HepG2 (cell line): ENCODE data around the gene CD2AP. TPM values are rescaled to one million over a fixed set of nuclear protein-coding genes. Genes with fewer than 3 reads are reported as not detected.

Experiments
- ATAC-seq: fragments of 200-7000 bp; cut with Tn5 transposase; 3 replicates; pipeline ENCODE4 v1.9.1; 2020; ENCODE audit warnings: mild to moderate bottlenecking, moderate library complexity
- BruUV-seq: library from RNA; stranded (reverse); fragments of 400-500 nt; replicated peaks from 2 replicates; lab custom pipeline; 2021; lab: Mats Ljungman, UMichigan
- CTCF ChIA-PET: fragments of 300-600 bp; formaldehyde crosslinking; extraction: SDS; loops from one replicate; lab custom pipeline; 2021; ENCODE audit warnings: low total read pairs, inconsistent platforms, low intra/inter-chr PET ratio; lab: Yijun Ruan, JAX
- POLR2A ChIA-PET: fragments of 350-600 bp; sonication (Branson Sonifier 250); formaldehyde crosslinking; loops from one replicate; lab custom pipeline; 2020; ENCODE audit warnings: antibody characterized with exemption, inconsistent platforms; lab: Yijun Ruan, JAX
- DNase-seq: peaks from one replicate; pipeline ENCODE4 v3.0.0-alpha.2; 2015; ENCODE audit warnings: low spot score
- FAIRE-seq: peaks from 3 replicates; lab custom pipeline; 2011; peaks lifted over from hg19 to GRCh38; lab: Jason Lieb, UNC
- H2AFZ ChIP-seq: one replicate; pipeline ENCODE4 v1.6.1; 2011; ENCODE audit warnings: low read length, inconsistent platforms
- H3K27ac ChIP-seq: fragments of 300-600 bp; 3 replicates; pipeline ENCODE4 v1.8.0; 2011; ENCODE audit warnings: mixed run types, mild to moderate bottlenecking, mixed read lengths, low read length, inconsistent platforms; ENCODE audit not compliant: insufficient read depth; ENCODE audit errors: extremely low read length
- H3K27me3 ChIP-seq, 2 experiments: fragments of 200-600 bp in 1 of 2; 2 replicates in 1 of 2; 3 replicates in 1 of 2; pipeline versions ENCODE4 v1.6.0 to v1.8.0; 2011; ENCODE audit warnings: low read length in 2 of 2, mild to moderate bottlenecking in 2 of 2, moderate library complexity in 2 of 2, inconsistent platforms in 1 of 2; ENCODE audit not compliant: insufficient read depth in 2 of 2, control insufficient read depth in 1 of 2
- H3K36me3 ChIP-seq, 2 experiments: fragments of 200-600 bp in 1 of 2; replicated peaks in 1 of 2; 2 replicates in 1 of 2; 3 replicates in 1 of 2; pipeline versions ENCODE4 v1.5.1 to v1.8.0; 2011; ENCODE audit warnings: low read length in 2 of 2, inconsistent platforms in 1 of 2; ENCODE audit not compliant: insufficient read depth in 2 of 2, control insufficient read depth in 1 of 2
- H3K4me1 ChIP-seq: 2 replicates; pipeline ENCODE4 v1.5.1; 2012; ENCODE audit warnings: low read length, inconsistent platforms; ENCODE audit not compliant: insufficient read depth
- H3K4me2 ChIP-seq: 2 replicates; pipeline ENCODE4 v1.6.0; 2011; ENCODE audit warnings: low read depth, low read length, inconsistent platforms
- H3K4me3 ChIP-seq, 3 experiments: fragments of 200-600 bp in 1 of 3; sonication (generic), shearing (Covaris generic) in 1 of 3; replicated peaks in 1 of 3; 2 replicates each; pipeline ENCODE4 v1.5.1; 2011 to 2016; ENCODE audit warnings: low read length in 3 of 3, inconsistent platforms in 2 of 3, low read depth in 2 of 3, mild to moderate bottlenecking in 2 of 3, control low read depth in 1 of 3, mixed read lengths in 1 of 3; ENCODE audit not compliant: insufficient read depth in 1 of 3
- H3K79me2 ChIP-seq: one replicate; pipeline ENCODE4 v1.6.1; 2011; ENCODE audit warnings: low read length, inconsistent platforms; ENCODE audit not compliant: insufficient read depth
- H3K9ac ChIP-seq: 2 replicates; pipeline ENCODE4 v1.6.0; 2011; ENCODE audit warnings: mild to moderate bottlenecking, low read depth, low read length, inconsistent platforms; ENCODE audit not compliant: insufficient read depth
- H3K9me3 ChIP-seq: 2 replicates; pipeline ENCODE4 v1.5.1; 2012; ENCODE audit warnings: mild to moderate bottlenecking, low read length
- H4K20me1 ChIP-seq: 2 replicates; pipeline ENCODE4 v1.6.0; 2011; ENCODE audit warnings: inconsistent platforms, mild to moderate bottlenecking, low read length, moderate library complexity; ENCODE audit not compliant: insufficient read depth
- ATF1 ChIP-seq: IDR thresholded peaks from 2 replicates; pipeline ENCODE4 v1.6.1; 2016; ENCODE audit warnings: mild to moderate bottlenecking, control low read depth
- ELF1 ChIP-seq: sonication (generic); formaldehyde crosslinking; IDR thresholded peaks from 2 replicates; pipeline ENCODE4 v1.4.0; 2020; ENCODE audit warnings: missing genetic modification reagents
- GATA4 ChIP-seq: sonication (generic); IDR thresholded peaks from 2 replicates; pipeline ENCODE4 v1.6.1; 2016; ENCODE audit warnings: antibody characterized with exemption, low read depth, borderline replicate concordance
- HHEX ChIP-seq: IDR thresholded peaks from 2 replicates; pipeline ENCODE4 v1.6.1; 2016; ENCODE audit warnings: control low read depth
- KDM5A ChIP-seq: fragments of 200-600 bp; sonication (generic); IDR thresholded peaks from 2 replicates; pipeline ENCODE4 v1.7.0; 2018; ENCODE audit warnings: antibody characterized with exemption, mild to moderate bottlenecking, low read length, borderline replicate concordance
- MEF2D ChIP-seq: sonication (generic); formaldehyde crosslinking; IDR thresholded peaks from 2 replicates; pipeline ENCODE4 v1.5.1; 2020; ENCODE audit warnings: mild to moderate bottlenecking, missing genetic modification reagents
- PCBP2 ChIP-seq: fragments of 200-400 bp; formaldehyde crosslinking; optimal IDR thresholded peaks from 2 replicates; pipeline ENCODE3; 2018; ENCODE audit warnings: low read length, low read depth; ENCODE audit not compliant: poor library complexity, severe bottlenecking
- REPIN1 ChIP-seq: sonication (generic); formaldehyde crosslinking; IDR thresholded peaks from 2 replicates; pipeline ENCODE4 v1.8.0; 2022; ENCODE audit warnings: missing genetic modification reagents, low read depth, mild to moderate bottlenecking, borderline replicate concordance
- ZNF20 ChIP-seq: sonication (generic); formaldehyde crosslinking; IDR thresholded peaks from 2 replicates; pipeline ENCODE4 v1.4.0; 2020; ENCODE audit warnings: mild to moderate bottlenecking, moderate library complexity, missing genetic modification reagents
- ZNF605 ChIP-seq: sonication (generic); formaldehyde crosslinking; IDR thresholded peaks from 2 replicates; pipeline ENCODE4 v1.8.0; 2022; ENCODE audit warnings: mild to moderate bottlenecking, missing genetic modification reagents
- ZNF709 ChIP-seq: sonication (generic); formaldehyde crosslinking; IDR thresholded peaks from 2 replicates; pipeline ENCODE4 v1.5.0; 2020; ENCODE audit warnings: mild to moderate bottlenecking, missing genetic modification reagents
- WGBS: methylation state at CpG from one replicate; pipeline ENCODE4 v1.1.6; 2017; ENCODE audit warnings: low lambda C conversion rate; 5-methylcytosine and 5-hydroxymethylcytosine counted together
- in situ Hi-C: cut with HindIII; loops from 2 replicates; pipeline ENCODE4 v1.10.0; 2017; ENCODE audit warnings: low pct_unique_long_range_greater_than_20kb; ENCODE audit not compliant: extremely low pct_ligation_motif_present
- intact Hi-C: fragments of 100-400 bp; cut with micrococcal nuclease; formaldehyde crosslinking; loops from one replicate; pipeline ENCODE4 v1.10.0; 2022; ENCODE audit not compliant: unreplicated experiment
- polyA plus RNA-seq, 8 experiments: library from polyadenylated mRNA; depleted of rRNA in 3 of 8; stranded (reverse) in 7 of 8; unstranded in 1 of 8; fragments of >200 nt; fragmentation: Illumina TruSeq in 4 of 8; extraction: Trizol in 4 of 8; gene quantifications; 2 replicates each; pipeline versions ENCODE4 v1.2.1 to v1.2.3, GENCODE V29; 2011 to 2016; ENCODE audit warnings: low read depth in 4 of 8, missing spikeins in 1 of 8, mixed read lengths in 1 of 8; ENCODE audit not compliant: insufficient read depth in 1 of 8
- total RNA-seq, 5 experiments: library from RNA; depleted of rRNA; stranded (reverse); fragments of >200 nt; fragmentation: Illumina TruSeq; extraction: Trizol; gene quantifications; 2 replicates each; pipeline ENCODE4 v1.2.3, GENCODE V29; 2016; ENCODE audit warnings: low read depth in 1 of 5

Gene CD2AP
- total and polyA plus RNA-seq, 2 of the 13 experiments (the other 11 are each of a cell fraction or from before 2014, with no cell fraction given): 8.6 to 31.9 TPM

DNA sequence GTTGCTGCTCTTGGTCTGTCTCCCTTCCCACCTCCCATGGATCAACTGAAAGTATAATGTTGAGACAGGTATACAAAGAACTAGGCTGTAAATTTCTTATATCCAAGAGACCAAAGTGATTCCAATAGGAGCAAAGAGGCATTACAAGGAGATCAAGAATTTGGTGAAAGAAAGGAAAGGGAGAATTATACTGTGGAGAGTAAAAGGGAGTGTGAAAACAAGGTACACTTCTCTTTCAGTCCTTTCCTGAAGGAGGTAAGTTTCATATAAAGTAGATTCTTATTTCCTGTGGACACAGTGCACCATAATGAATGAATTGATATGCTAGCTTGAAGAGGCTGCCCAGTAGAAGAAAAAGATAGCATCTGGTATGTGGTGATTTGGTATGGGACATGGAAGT is 49.7 kb downstream of the CD2AP start:
- no peaks in the 10 kb centered on the region for H3K27me3 ChIP-seq
- no TSS peak for BruUV-seq
- no peaks in the 10 kb centered on the region for H3K9me3 ChIP-seq
- H3K4me3 ChIP-seq: no peak overlapping the region
- peaks cover 63% of the 10 kb centered on the region for H3K79me2 ChIP-seq
- H4K20me1 ChIP-seq: peaks cover 5% of the 10 kb centered on the region
- in situ Hi-C loops (no loop called here), intact Hi-C loops (no loop called here)
- no peak for ATAC-seq
- no peak overlapping the region for H3K27ac ChIP-seq
- FAIRE-seq: no peak
- ChIA-PET POLR2A (no interaction called here), CTCF (no interaction called here)
- TF ChIP-seq ELF1 (CRISPR knock-in tag): no peak
- no peak overlapping the region for H3K9ac ChIP-seq
- no peak overlapping the region for H3K4me2 ChIP-seq
- 0 out of 2 replicates have a peak, but pooled peaks cover 7% of the 10 kb centered on the region for H3K4me1 ChIP-seq
- peaks cover 3 to 8% of the 10 kb centered on the region in 2 experiments for H3K36me3 ChIP-seq
- no peak overlapping the region for H2AFZ ChIP-seq
- no peak for DNase-seq

- no TSS peak for BruUV-seq
These were observed 52.1 kb downstream of the CD2AP start for GRCh38 chr6:47529734-47530133.

More at GRCh38 chr6:47529734-47530133, 52.1 kb downstream of the CD2AP start:
- no peak overlapping the region for H3K4me3 ChIP-seq
- peaks cover 22% of the 10 kb centered on the region; the same call in 1 of the 2 replicates for H3K4me1 ChIP-seq
- no peak overlapping the region for H3K4me2 ChIP-seq
- H4K20me1 ChIP-seq: no peaks in the 10 kb centered on the region; the same call in none of the 2 replicates
- H3K36me3 ChIP-seq: peaks cover 5 to 21% of the 10 kb centered on the region in 2 experiments
- CTCF ChIA-PET: no interaction called here
- intact Hi-C loops: no loop called here
- no peaks in the 10 kb centered on the region for H3K9me3 ChIP-seq
- H3K79me2 ChIP-seq: peaks cover 41% of the 10 kb centered on the region
- H3K9ac ChIP-seq: no peak overlapping the region
- POLR2A ChIA-PET: no interaction called here
- DNase-seq (no peak), ATAC-seq (no peak), FAIRE-seq (no peak)
- no peak for TF ChIP-seq HHEX (CRISPR knock-in tag)
- TF ChIP-seq ATF1: no peak
- no peak for TF ChIP-seq PCBP2
- TF ChIP-seq MEF2D: no peak
- TF ChIP-seq ZNF20 (CRISPR knock-in tag): no peak
- no peak for TF ChIP-seq GATA4
- TF ChIP-seq REPIN1 (CRISPR knock-in tag): no peak
- no peak for TF ChIP-seq KDM5A
- no peak for TF ChIP-seq ZNF709 (CRISPR knock-in tag)
- no peak for TF ChIP-seq ZNF605 (CRISPR knock-in tag)
- H2AFZ ChIP-seq: no peak overlapping the region
- no peak overlapping the region for H3K27ac ChIP-seq
- in situ Hi-C loops: no loop called here
- whole genome bisulfite sequencing: 97% methylated on average over 5 of the region's 5 CpGs
- H3K27me3 ChIP-seq: no peaks in the 10 kb centered on the region
